HEK293 (cell line): ENCODE data around the gene RFTN1.

Experiments used
- CTCF ChIA-PET: fragments of 350-600 bp; formaldehyde crosslinking; extraction: SDS; loops from one replicate; lab custom pipeline; 2021; ENCODE audit warnings: antibody characterized with exemption; lab: Yijun Ruan, JAX
- POLR2A ChIA-PET: fragments of 300-600 bp; formaldehyde crosslinking; extraction: SDS; loops from one replicate; lab custom pipeline; 2020; ENCODE audit warnings: antibody characterized with exemption, inconsistent platforms; lab: Yijun Ruan, JAX
- H3K27ac ChIP-seq: fragments of 200-500 bp; sonication (Bioruptor generic); 2 replicates; pipeline ENCODE4 v1.5.1; 2014; ENCODE audit warnings: low read depth, low read length, control low read depth, inconsistent platforms; ENCODE audit errors: extremely low read depth
- H3K36me3 ChIP-seq, 2 experiments: fragments of 200-500 bp in 1 of 2; sonication (Bioruptor generic) in 1 of 2; 1 replicate in 1 of 2; 2 replicates in 1 of 2; pipeline ENCODE4 v1.5.1; 2014 to 2017; ENCODE audit warnings: inconsistent platforms in 2 of 2, low read length in 2 of 2; ENCODE audit not compliant: control insufficient read depth in 2 of 2, insufficient read depth in 1 of 2
- H3K4me1 ChIP-seq: fragments of 200-500 bp; sonication (Bioruptor generic); 2 replicates; pipeline ENCODE4 v1.5.1; 2014; ENCODE audit warnings: mild to moderate bottlenecking, low read length, inconsistent platforms; ENCODE audit not compliant: control insufficient read depth, insufficient read depth
- H3K4me3 ChIP-seq: 2 replicates; pipeline ENCODE4 v1.5.1; 2011; ENCODE audit warnings: low read depth, mild to moderate bottlenecking, control low read depth, low read length, moderate library complexity
- H3K9me3 ChIP-seq: fragments of 200-500 bp; sonication (Bioruptor generic); 2 replicates; pipeline ENCODE4 v1.5.1; 2014; ENCODE audit warnings: low read depth, low read length, inconsistent platforms; ENCODE audit not compliant: control insufficient read depth, insufficient read depth
- SCRT2 ChIP-seq: fragments of 450-650 bp; formaldehyde crosslinking; IDR thresholded peaks from 2 replicates; pipeline ENCODE4 v1.5.1; 2016; ENCODE audit warnings: missing biosample characterization, missing genetic modification characterization
- SP2 ChIP-seq: fragments of 450-650 bp; formaldehyde crosslinking; IDR thresholded peaks from 2 replicates; pipeline ENCODE4 v1.5.1; 2016; ENCODE audit warnings: missing biosample characterization, missing genetic modification characterization
- ZFP3 ChIP-seq: fragments of 450-650 bp; formaldehyde crosslinking; IDR thresholded peaks from 2 replicates; pipeline ENCODE4 v1.5.1; 2016; ENCODE audit warnings: low read depth, missing biosample characterization, missing genetic modification characterization
- ZNF138 ChIP-seq: fragments of 450-650 bp; formaldehyde crosslinking; IDR thresholded peaks from 2 replicates; pipeline ENCODE4 v1.5.1; 2016; ENCODE audit warnings: missing biosample characterization, missing genetic modification characterization, borderline replicate concordance
- ZNF292 ChIP-seq: fragments of 450-650 bp; formaldehyde crosslinking; IDR thresholded peaks from 2 replicates; pipeline ENCODE4 v1.5.1; 2016; ENCODE audit warnings: low read depth, missing biosample characterization, missing genetic modification characterization, borderline replicate concordance
- ZNF354C ChIP-seq: fragments of 450-650 bp; formaldehyde crosslinking; IDR thresholded peaks from 2 replicates; pipeline ENCODE4 v1.5.1; 2016; ENCODE audit warnings: missing biosample characterization, missing genetic modification characterization, low read depth, borderline replicate concordance
- ZNF529 ChIP-seq: fragments of 450-650 bp; formaldehyde crosslinking; IDR thresholded peaks from 2 replicates; pipeline ENCODE4 v1.5.1; 2017; ENCODE audit warnings: missing genetic modification characterization, missing biosample characterization; ENCODE audit not compliant: insufficient replicate concordance
- ZNF548 ChIP-seq: fragments of 450-650 bp; formaldehyde crosslinking; IDR thresholded peaks from 2 replicates; pipeline ENCODE4 v1.5.1; 2016; ENCODE audit warnings: missing biosample characterization, missing genetic modification characterization
- ZNF624 ChIP-seq: fragments of 450-650 bp; formaldehyde crosslinking; IDR thresholded peaks from 2 replicates; pipeline ENCODE4 v1.5.1; 2017; ENCODE audit warnings: missing biosample characterization, missing genetic modification characterization
- ZNF664 ChIP-seq: fragments of 450-650 bp; formaldehyde crosslinking; IDR thresholded peaks from 2 replicates; pipeline ENCODE4 v1.5.1; 2016; ENCODE audit warnings: missing biosample characterization, missing genetic modification characterization
- ZNF776 ChIP-seq: fragments of 450-650 bp; formaldehyde crosslinking; IDR thresholded peaks from 2 replicates; pipeline ENCODE4 v1.5.0; 2017; ENCODE audit warnings: missing biosample characterization, missing genetic modification characterization, borderline replicate concordance
- ZNF791 ChIP-seq: fragments of 450-650 bp; formaldehyde crosslinking; IDR thresholded peaks from 2 replicates; pipeline ENCODE4 v1.5.1; 2016; ENCODE audit warnings: missing biosample characterization, missing genetic modification characterization
- ZNF830 ChIP-seq: fragments of 450-650 bp; IDR thresholded peaks from 2 replicates; pipeline ENCODE4 v1.5.0; 2018; ENCODE audit warnings: missing biosample characterization, missing genetic modification characterization, low read depth, mild to moderate bottlenecking, moderate library complexity
- ZXDB ChIP-seq: fragments of 450-650 bp; formaldehyde crosslinking; IDR thresholded peaks from 2 replicates; pipeline ENCODE4 v1.5.1; 2016; ENCODE audit warnings: missing biosample characterization, missing genetic modification characterization
- TF ChIP-seq, protein P1 (sequence below): fragments of 450-650 bp; formaldehyde crosslinking; IDR thresholded peaks from 2 replicates; pipeline ENCODE4 v1.5.1; 2016; ENCODE audit warnings: missing biosample characterization, missing genetic modification characterization
- TF ChIP-seq, protein P2 (sequence below): fragments of 450-650 bp; formaldehyde crosslinking; IDR thresholded peaks from 2 replicates; pipeline ENCODE4 v1.5.1; 2016; ENCODE audit warnings: missing biosample characterization, missing genetic modification characterization, low read depth

Gene RFTN1

DNA sequence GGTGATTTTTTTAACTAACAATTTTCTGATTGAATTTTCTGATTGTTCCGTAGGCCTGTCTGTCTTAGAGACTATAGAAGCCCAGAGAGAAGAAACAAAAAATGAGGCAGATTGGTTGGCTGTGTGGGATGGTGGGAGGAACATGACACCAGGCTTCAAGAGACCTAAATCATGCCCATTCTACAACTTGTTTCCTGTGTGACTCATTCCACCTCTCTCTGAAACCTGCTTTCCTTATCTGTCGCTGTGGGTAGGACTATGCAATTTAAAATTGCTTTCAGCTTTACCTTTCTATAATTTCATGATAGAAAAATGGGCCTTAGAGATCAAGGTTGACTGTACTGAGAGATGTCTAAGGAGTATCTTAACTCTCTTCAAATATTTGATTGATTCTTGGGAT lies 203.9 kb downstream of the RFTN1 start (continued):
- TF ChIP-seq SP2 (tag by site-specific recombination) = 0 out of 2 replicates have a peak, but pooled peaks have one; percentile 28
- TF ChIP-seq ZNF292 (tag by site-specific recombination) = no peak
- no peak for TF ChIP-seq ZXDB
- TF ChIP-seq, all 188 proteins: peak for 6

DNA sequence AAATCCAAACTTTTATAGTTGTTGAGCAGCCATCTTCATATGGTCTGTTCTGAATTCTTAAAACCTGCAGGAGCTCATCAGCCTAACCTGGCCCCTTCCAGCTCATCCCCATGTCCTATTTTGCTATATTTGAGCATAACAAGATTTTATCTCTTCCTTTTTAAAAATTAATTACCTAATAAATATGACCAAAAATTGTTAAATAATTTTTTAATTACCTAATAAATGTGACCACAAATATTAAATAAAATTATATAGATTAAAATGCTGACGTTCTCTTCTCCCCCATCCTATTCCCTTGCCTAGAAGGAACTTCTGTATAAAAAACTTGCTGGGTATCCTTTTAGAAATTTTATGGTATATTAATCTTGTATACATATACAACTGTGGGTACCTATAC lies 204.8 kb downstream of the RFTN1 start:
- CTCF ChIA-PET = interaction anchor here (2.4 kb wide), 1 partner anchor 11 kb away, joined by 15 read pairs; no protein-coding TSS in a partner anchor
- peaks cover 0 to 36% of the 10 kb centered on the region in 2 experiments; a peak in 1 of 3 replicates for H3K36me3 ChIP-seq
- H3K9me3 ChIP-seq = no peaks in the 10 kb centered on the region
- H3K4me3 ChIP-seq = no peak overlapping the region
- H3K27ac ChIP-seq = no peak overlapping the region
- POLR2A ChIA-PET = no interaction called here
- no peaks in the 10 kb centered on the region for H3K4me1 ChIP-seq
- TF ChIP-seq ZNF830 (tag by site-specific recombination) = no peak
- TF ChIP-seq SCRT2 = no peak
- TF ChIP-seq ZNF138 = no peak
- TF ChIP-seq, protein P1, sequence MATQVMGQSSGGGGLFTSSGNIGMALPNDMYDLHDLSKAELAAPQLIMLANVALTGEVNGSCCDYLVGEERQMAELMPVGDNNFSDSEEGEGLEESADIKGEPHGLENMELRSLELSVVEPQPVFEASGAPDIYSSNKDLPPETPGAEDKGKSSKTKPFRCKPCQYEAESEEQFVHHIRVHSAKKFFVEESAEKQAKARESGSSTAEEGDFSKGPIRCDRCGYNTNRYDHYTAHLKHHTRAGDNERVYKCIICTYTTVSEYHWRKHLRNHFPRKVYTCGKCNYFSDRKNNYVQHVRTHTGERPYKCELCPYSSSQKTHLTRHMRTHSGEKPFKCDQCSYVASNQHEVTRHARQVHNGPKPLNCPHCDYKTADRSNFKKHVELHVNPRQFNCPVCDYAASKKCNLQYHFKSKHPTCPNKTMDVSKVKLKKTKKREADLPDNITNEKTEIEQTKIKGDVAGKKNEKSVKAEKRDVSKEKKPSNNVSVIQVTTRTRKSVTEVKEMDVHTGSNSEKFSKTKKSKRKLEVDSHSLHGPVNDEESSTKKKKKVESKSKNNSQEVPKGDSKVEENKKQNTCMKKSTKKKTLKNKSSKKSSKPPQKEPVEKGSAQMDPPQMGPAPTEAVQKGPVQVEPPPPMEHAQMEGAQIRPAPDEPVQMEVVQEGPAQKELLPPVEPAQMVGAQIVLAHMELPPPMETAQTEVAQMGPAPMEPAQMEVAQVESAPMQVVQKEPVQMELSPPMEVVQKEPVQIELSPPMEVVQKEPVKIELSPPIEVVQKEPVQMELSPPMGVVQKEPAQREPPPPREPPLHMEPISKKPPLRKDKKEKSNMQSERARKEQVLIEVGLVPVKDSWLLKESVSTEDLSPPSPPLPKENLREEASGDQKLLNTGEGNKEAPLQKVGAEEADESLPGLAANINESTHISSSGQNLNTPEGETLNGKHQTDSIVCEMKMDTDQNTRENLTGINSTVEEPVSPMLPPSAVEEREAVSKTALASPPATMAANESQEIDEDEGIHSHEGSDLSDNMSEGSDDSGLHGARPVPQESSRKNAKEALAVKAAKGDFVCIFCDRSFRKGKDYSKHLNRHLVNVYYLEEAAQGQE (tag by site-specific recombination) = no peak
- no peak for TF ChIP-seq ZFP3 (tag by site-specific recombination)
- TF ChIP-seq ZNF548 (tag by site-specific recombination) = no peak
- no peak for TF ChIP-seq ZNF791
- TF ChIP-seq ZNF776 (tag by site-specific recombination) = no peak

DNA sequence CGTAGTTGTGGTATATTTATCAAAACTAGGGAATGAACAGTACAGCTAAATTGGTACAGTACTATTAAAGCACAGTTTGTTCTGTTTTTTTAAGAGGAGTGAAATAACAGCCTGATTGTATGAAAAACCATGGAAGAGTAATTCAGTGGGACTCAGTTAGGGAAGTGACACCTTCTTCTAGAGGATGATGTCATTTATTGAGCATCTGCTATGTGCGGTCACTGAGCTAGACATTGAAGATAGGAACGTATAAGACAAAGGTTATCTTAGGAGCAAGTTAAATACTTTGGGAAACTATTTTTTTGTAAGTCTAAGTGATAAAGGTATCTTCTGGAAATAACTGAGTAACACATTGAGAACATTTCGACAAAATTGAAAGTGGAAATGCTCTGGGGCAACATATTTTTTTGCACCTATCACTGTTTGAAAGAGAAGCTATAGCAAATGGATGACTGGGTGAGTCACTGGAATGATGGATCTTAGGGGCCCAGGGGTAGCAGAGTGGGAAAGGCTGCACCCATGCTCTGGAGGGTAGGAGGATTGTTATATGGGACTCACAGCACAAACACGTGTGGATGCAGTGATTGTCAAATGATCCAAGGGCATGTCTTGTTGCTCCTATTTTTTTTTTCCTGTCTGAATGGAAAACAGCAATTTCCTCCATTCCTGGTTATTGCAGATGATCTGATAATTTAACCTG lies 205.5 kb downstream of the RFTN1 start:
- H3K9me3 ChIP-seq = no peaks in the 10 kb centered on the region
- H3K27ac ChIP-seq = no peak overlapping the region
- H3K4me3 ChIP-seq = no peak overlapping the region
- ChIA-PET CTCF (interaction anchor here (0.6 to 2.4 kb wide), 2 partner anchors 12 to 219 kb away, joined by 3 to 15 read pairs; no protein-coding TSS in a partner anchor), POLR2A (no interaction called here)
- TF ChIP-seq, protein P2, sequence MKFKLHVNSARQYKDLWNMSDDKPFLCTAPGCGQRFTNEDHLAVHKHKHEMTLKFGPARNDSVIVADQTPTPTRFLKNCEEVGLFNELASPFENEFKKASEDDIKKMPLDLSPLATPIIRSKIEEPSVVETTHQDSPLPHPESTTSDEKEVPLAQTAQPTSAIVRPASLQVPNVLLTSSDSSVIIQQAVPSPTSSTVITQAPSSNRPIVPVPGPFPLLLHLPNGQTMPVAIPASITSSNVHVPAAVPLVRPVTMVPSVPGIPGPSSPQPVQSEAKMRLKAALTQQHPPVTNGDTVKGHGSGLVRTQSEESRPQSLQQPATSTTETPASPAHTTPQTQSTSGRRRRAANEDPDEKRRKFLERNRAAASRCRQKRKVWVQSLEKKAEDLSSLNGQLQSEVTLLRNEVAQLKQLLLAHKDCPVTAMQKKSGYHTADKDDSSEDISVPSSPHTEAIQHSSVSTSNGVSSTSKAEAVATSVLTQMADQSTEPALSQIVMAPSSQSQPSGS = peak; percentile 44; the same call in 1 of the 2 replicates
- TF ChIP-seq ZNF529 (tag by site-specific recombination) (peak; percentile 66), ZNF624 (tag by site-specific recombination) (no peak), ZNF354C (tag by site-specific recombination) (no peak), ZNF664 (tag by site-specific recombination) (0 out of 2 replicates have a peak, but pooled peaks have one; percentile 22)
- H3K36me3 ChIP-seq = peaks cover 0 to 35% of the 10 kb centered on the region in 2 experiments; a peak in 1 of 3 replicates
- no peaks in the 10 kb centered on the region for H3K4me1 ChIP-seq
